ENCODE data around the gene ST7. TPM values are rescaled to one million over a fixed set of nuclear protein-coding genes. Genes with fewer than 3 reads are reported as not detected.

ST7 gene
- total RNA-seq, 4 donors from 2014 or later: 7.2 to 47.9 (median 19.1) TPM

DNA sequence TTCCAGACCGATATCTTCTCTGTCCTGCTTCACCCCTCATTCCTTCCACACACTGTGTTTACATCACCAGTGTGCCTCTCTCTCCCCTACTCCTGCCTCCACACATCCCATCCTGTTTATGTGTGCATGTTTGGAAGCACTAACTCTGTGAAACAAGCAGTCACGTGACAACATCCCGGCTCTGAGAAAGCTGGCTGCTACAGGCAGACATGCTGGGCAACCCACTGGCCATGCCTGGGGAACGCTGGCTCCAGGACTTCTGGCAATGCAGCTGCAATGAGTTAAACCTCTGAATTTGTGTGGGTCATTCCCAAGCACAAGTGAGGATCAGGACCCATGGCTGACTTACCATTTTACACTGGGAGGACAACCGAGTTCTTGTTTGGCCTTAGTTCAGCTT lies 295.5 kb downstream of the ST7 start:
- intact Hi-C loops (cut with DNase I; ENCODE audit: low total_unique reads): no loop called here
- no peak for DNase-seq

DNA sequence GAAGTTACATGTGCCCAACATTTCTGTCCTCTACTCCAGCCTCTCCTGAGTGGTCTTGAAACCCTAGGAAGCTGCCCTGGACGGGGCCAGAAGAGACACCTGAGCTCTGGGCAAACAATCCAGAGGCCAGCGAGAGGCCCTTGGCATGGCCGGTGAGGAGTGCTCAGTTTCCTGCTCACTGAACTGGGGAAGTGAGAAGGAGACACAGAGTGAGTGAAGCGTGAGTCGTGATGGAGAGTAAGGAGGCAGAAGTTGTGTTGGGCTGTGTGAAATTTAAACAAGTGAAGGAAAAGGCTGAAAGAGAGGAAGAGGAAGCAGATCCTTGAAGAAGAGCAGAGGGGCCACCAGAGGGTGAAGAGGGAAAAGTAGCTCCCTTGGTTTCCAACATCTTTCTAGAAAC lies 296.4 kb downstream of the ST7 start:
- H3K9me3 ChIP-seq: no peaks in the 10 kb centered on the region
- no peaks in the 10 kb centered on the region for H3K36me3 ChIP-seq
- DNase-seq: no peak
- H3K27ac ChIP-seq: no peak overlapping the region
- intact Hi-C loops (cut with DNase I; ENCODE audit: low total_unique reads) (no loop called here), in situ Hi-C loops (cut with MboI; ENCODE audit: low pct_ligation_motif_present in 1 of 4, low pct_unique_long_range_greater_than_20kb in 1 of 4, low sequenced_read_pairs in 3 of 4) (no loop called here)
- no peak overlapping the region for H3K4me3 ChIP-seq
- no peaks in the 10 kb centered on the region for H3K27me3 ChIP-seq
- TF ChIP-seq POLR2AphosphoS5 (IDR thresholded peaks at IDR 0.05) (no peak), EP300 (IDR thresholded peaks at IDR 0.05; ENCODE audit: low read depth) (no peak), POLR2A (IDR thresholded peaks at IDR 0.05) (no peak)
- TF ChIP-seq, protein P1, sequence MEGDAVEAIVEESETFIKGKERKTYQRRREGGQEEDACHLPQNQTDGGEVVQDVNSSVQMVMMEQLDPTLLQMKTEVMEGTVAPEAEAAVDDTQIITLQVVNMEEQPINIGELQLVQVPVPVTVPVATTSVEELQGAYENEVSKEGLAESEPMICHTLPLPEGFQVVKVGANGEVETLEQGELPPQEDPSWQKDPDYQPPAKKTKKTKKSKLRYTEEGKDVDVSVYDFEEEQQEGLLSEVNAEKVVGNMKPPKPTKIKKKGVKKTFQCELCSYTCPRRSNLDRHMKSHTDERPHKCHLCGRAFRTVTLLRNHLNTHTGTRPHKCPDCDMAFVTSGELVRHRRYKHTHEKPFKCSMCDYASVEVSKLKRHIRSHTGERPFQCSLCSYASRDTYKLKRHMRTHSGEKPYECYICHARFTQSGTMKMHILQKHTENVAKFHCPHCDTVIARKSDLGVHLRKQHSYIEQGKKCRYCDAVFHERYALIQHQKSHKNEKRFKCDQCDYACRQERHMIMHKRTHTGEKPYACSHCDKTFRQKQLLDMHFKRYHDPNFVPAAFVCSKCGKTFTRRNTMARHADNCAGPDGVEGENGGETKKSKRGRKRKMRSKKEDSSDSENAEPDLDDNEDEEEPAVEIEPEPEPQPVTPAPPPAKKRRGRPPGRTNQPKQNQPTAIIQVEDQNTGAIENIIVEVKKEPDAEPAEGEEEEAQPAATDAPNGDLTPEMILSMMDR (IDR thresholded peaks at IDR 0.05): no peak
- H3K4me1 ChIP-seq: no peaks in the 10 kb centered on the region
- 86 to 90% methylated on average over 2 to 5 of the region's 5 CpGs for WGBS, 2 donors (ENCODE audit: low coverage in 1 of 2)

More for the DNA sequence above, 295.5 kb downstream of the ST7 start:
- Histone ChIP-seq H3K27me3 (no peaks in the 10 kb centered on the region), H3K4me3 (no peak overlapping the region), H3K9me3 (no peaks in the 10 kb centered on the region), H3K27ac (no peak overlapping the region), H3K36me3 (no peaks in the 10 kb centered on the region), H3K4me1 (no peaks in the 10 kb centered on the region)
- in situ Hi-C loops (cut with MboI; ENCODE audit: low pct_ligation_motif_present in 1 of 4, low pct_unique_long_range_greater_than_20kb in 1 of 4, low sequenced_read_pairs in 3 of 4): no loop called here
- 22 to 59% methylated on average over 1 to 5 of the region's 5 CpGs for WGBS, 2 donors (ENCODE audit: low coverage in 1 of 2)
- TF ChIP-seq POLR2A (IDR thresholded peaks at IDR 0.05) (no peak), POLR2AphosphoS5 (IDR thresholded peaks at IDR 0.05) (no peak), EP300 (IDR thresholded peaks at IDR 0.05; ENCODE audit: low read depth) (no peak)
- TF ChIP-seq, protein P1 (IDR thresholded peaks at IDR 0.05): no peak

DNA sequence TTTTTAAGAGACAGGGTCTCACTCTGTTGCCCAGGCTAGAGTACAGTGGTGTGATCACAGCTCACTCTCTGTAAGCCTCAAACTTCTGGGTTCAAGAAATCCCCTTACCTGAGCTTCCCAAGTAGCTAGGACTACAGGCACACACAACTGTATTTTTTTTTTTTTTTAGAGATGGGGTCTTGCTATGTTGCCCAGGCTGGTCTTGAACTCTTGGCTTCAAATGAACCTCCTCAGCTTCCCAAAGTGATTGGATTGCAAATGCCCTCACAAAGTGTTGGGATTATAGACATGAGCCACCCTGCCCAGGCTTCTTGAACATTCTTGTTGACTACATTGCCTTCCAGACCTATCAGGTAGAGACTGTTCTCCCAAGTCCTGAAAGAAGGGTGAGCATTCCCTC lies 296.9 kb downstream of the ST7 start:
- in situ Hi-C loops (cut with MboI; ENCODE audit: low pct_ligation_motif_present in 1 of 4, low pct_unique_long_range_greater_than_20kb in 1 of 4, low sequenced_read_pairs in 3 of 4): no loop called here
- intact Hi-C loops (cut with DNase I; ENCODE audit: low total_unique reads): no loop called here
- TF ChIP-seq, protein P1 (IDR thresholded peaks at IDR 0.05): no peak
- H3K27ac ChIP-seq: no peak overlapping the region
- no peak for DNase-seq
- no peaks in the 10 kb centered on the region for H3K9me3 ChIP-seq
- H3K36me3 ChIP-seq: no peaks in the 10 kb centered on the region
- no peaks in the 10 kb centered on the region for H3K4me1 ChIP-seq
- no peak overlapping the region for H3K4me3 ChIP-seq
- H3K27me3 ChIP-seq: no peaks in the 10 kb centered on the region

DNA sequence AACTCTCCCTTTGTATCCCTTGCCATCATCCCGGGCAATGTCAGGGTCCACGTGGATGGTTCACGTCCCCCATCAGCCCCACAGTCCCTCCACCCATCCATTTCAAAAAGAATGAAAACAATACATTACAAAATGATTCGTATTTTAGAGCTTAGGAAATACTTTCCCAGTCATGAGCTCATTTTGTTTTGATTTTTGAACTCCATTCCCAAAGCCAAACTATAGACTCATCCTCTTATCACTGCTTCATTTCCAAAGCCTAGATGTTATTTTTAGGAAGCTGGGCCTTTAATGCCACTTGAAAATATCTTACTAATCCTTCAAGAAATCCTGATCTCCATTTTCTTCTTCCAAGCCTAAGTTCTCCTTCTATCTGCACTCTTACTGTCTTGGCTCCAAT lies 297.5 kb downstream of the ST7 start:
- intact Hi-C loops (cut with DNase I; ENCODE audit: low total_unique reads): no loop called here
- Histone ChIP-seq H3K4me3 (no peak overlapping the region), H3K27ac (no peak overlapping the region), H3K27me3 (no peaks in the 10 kb centered on the region), H3K4me1 (no peaks in the 10 kb centered on the region), H3K9me3 (no peaks in the 10 kb centered on the region), H3K36me3 (no peaks in the 10 kb centered on the region)
- 38 to 70% methylated on average over 4 of the region's 4 CpGs for WGBS, 2 donors (ENCODE audit: low coverage in 1 of 2)
- in situ Hi-C loops (cut with MboI; ENCODE audit: low pct_ligation_motif_present in 1 of 4, low pct_unique_long_range_greater_than_20kb in 1 of 4, low sequenced_read_pairs in 3 of 4): no loop called here
- DNase-seq: no peak
- TF ChIP-seq POLR2AphosphoS5 (IDR thresholded peaks at IDR 0.05) (no peak), POLR2A (IDR thresholded peaks at IDR 0.05) (no peak)
- TF ChIP-seq, protein P1 (IDR thresholded peaks at IDR 0.05): no peak

All from transverse colon (tissue), 4 donors.